GM23338 (cell line): ENCODE measurements around the gene XXYLT1. TPM values are rescaled to one million over a fixed set of nuclear protein-coding genes. Genes with fewer than 3 reads are reported as not detected.

Experiments used
- ATAC-seq: fragments of 200-7000 bp; cut with Tn5 transposase; 3 replicates; pipeline ENCODE4 v1.9.1; 2020
- DNase-seq: peaks from one replicate; pipeline ENCODE4 v3.0.0-alpha.2; 2015; ENCODE audit warnings: low spot score
- H2AFZ ChIP-seq: fragments of 200-600 bp; sonication (generic); 2 replicates; pipeline ENCODE4 v1.8.0; 2016; ENCODE audit warnings: antibody characterized with exemption, mild to moderate bottlenecking, moderate library complexity
- H3F3A ChIP-seq: fragments of 200-600 bp; sonication (generic); replicated peaks from 2 replicates; pipeline ENCODE4 v1.8.0; 2017; ENCODE audit warnings: antibody characterized with exemption, mixed run types, low read depth
- H3K27ac ChIP-seq: fragments of 200-600 bp; sonication (generic); 2 replicates; pipeline ENCODE4 v1.6.1; 2016; ENCODE audit warnings: low read depth
- H3K27me3 ChIP-seq: fragments of 200-600 bp; sonication (generic); 2 replicates; pipeline ENCODE4 v1.8.0; 2016; ENCODE audit warnings: mild to moderate bottlenecking, mixed run types, moderate library complexity; ENCODE audit not compliant: insufficient read depth
- H3K36me3 ChIP-seq: fragments of 200-600 bp; sonication (generic); 2 replicates; pipeline ENCODE4 v1.8.0; 2016; ENCODE audit warnings: mild to moderate bottlenecking; ENCODE audit not compliant: insufficient read depth
- H3K4me1 ChIP-seq: fragments of 200-600 bp; sonication (generic); 2 replicates; pipeline ENCODE4 v1.8.0; 2016; ENCODE audit warnings: mild to moderate bottlenecking, moderate library complexity; ENCODE audit not compliant: insufficient read depth
- H3K4me2 ChIP-seq: fragments of 200-600 bp; sonication (generic); 2 replicates; pipeline ENCODE4 v1.7.1; 2017; ENCODE audit warnings: mixed run types
- H3K4me3 ChIP-seq: fragments of 200-600 bp; sonication (generic); 2 replicates; pipeline ENCODE4 v1.6.1; 2016; ENCODE audit warnings: mixed run types
- H3K79me2 ChIP-seq: fragments of 200-600 bp; sonication (generic); replicated peaks from 2 replicates; pipeline ENCODE4 v1.8.0; 2017; ENCODE audit warnings: mild to moderate bottlenecking; ENCODE audit not compliant: insufficient read depth
- H3K9me2 ChIP-seq: fragments of 200-600 bp; sonication (generic); 2 replicates; pipeline ENCODE4 v1.8.0; 2017; ENCODE audit not compliant: insufficient read depth
- H4K20me1 ChIP-seq: fragments of 200-600 bp; sonication (generic); replicated peaks from 2 replicates; pipeline ENCODE4 v1.8.0; 2017; ENCODE audit warnings: mild to moderate bottlenecking; ENCODE audit not compliant: insufficient read depth
- H3K27ac Mint-ChIP-seq: 2 replicates; pipeline ENCODE4 v1.8.0; 2020; ENCODE audit warnings: inconsistent platforms, mild to moderate bottlenecking, moderate library complexity, mixed read lengths
- H3K27me3 Mint-ChIP-seq: 3 replicates; pipeline ENCODE4 v1.8.0; 2022; ENCODE audit warnings: low read depth, mild to moderate bottlenecking, moderate library complexity, mixed read lengths, inconsistent platforms; ENCODE audit not compliant: insufficient read depth, poor library complexity
- H3K36me3 Mint-ChIP-seq: 3 replicates; pipeline ENCODE4 v1.8.0; 2021; ENCODE audit warnings: low read depth, mild to moderate bottlenecking, inconsistent platforms, moderate library complexity, mixed read lengths
- H3K4me1 Mint-ChIP-seq: 3 replicates; pipeline ENCODE4 v1.8.0; 2020; ENCODE audit warnings: mild to moderate bottlenecking, inconsistent platforms, mixed read lengths
- H3K4me3 Mint-ChIP-seq: 3 replicates; pipeline ENCODE4 v1.8.0; 2021; ENCODE audit warnings: moderate library complexity, mild to moderate bottlenecking, inconsistent platforms, mixed read lengths
- H3K9me3 Mint-ChIP-seq: 3 replicates; pipeline ENCODE4 v1.8.0; 2020; ENCODE audit warnings: moderate library complexity, mild to moderate bottlenecking, inconsistent platforms, mixed read lengths
- POLR2AphosphoS5 ChIP-seq: IDR thresholded peaks from 2 replicates; pipeline ENCODE4 v1.6.1; 2016; ENCODE audit warnings: antibody characterized with exemption, low read depth
- STAT1 ChIP-seq: IDR thresholded peaks from one replicate; pipeline ENCODE4 v1.6.1; 2016; ENCODE audit warnings: antibody characterized with exemption; ENCODE audit not compliant: unreplicated experiment
- ZNF114 ChIP-seq: fragments of 250-450 bp; sonication (Bioruptor Pico); IDR thresholded peaks from 2 replicates; pipeline ENCODE4 v1.5.0; 2020; ENCODE audit warnings: mild to moderate bottlenecking, moderate library complexity
- ZNF331 ChIP-seq: fragments of 250-450 bp; sonication (Bioruptor Pico); IDR thresholded peaks from 2 replicates; pipeline ENCODE4 v1.5.0; 2020; ENCODE audit warnings: low read depth, mild to moderate bottlenecking, moderate library complexity
- polyA plus RNA-seq: library from polyadenylated mRNA; unstranded; fragments of >200 nt; fragmentation: Nextera tagmentation; extraction: Ambion mirVana; gene quantifications from 2 replicates; pipeline ENCODE4 v1.2.1, GENCODE V29; 2016
- total RNA-seq: library from RNA; depleted of rRNA; stranded (reverse); fragments of >200 nt; shearing (Covaris generic); gene quantifications from 2 replicates; pipeline ENCODE4 v1.2.3, GENCODE V29; 2014
- TF ChIP-seq, protein P1 (sequence below): fragments of 250-450 bp; sonication (Bioruptor Pico); IDR thresholded peaks from 2 replicates; pipeline ENCODE4 v1.5.0; 2020; ENCODE audit warnings: mild to moderate bottlenecking, moderate library complexity
- TF ChIP-seq, protein P2 (sequence below), 2 experiments: fragments of 200-600 bp in 1 of 2; sonication (generic) in 1 of 2; conservative IDR thresholded peaks; 2 replicates each; pipeline versions ENCODE4 v1.5.1 to v1.6.1; 2016 to 2017; ENCODE audit warnings: antibody characterized with exemption in 2 of 2, low read depth in 2 of 2, mild to moderate bottlenecking in 2 of 2, moderate library complexity in 1 of 2

The XXYLT1 gene
- total and polyA plus RNA-seq, 2 experiments from 2014 or later: 13.5 to 34.8 TPM

DNA sequence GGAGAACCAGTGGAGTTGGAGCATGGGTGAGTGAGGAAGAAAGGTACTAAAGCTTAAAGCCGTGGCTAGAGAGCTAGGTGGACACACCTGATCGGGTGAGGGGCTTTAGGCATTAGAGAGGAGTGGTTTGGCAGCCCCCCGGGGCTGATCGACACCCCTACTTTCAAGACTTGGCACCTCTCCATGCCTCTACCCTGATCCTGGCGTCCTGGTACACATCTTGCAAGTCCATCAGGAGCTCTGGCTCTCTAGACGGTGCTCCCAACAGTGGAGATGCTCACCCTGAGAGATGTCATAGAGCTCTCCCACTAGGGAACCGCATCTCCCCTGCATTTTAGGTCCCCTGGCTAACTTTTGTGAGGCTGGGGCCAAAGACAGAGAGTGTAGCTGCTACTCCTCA, 98.1 kb downstream of the XXYLT1 start (continued):
- TF ChIP-seq, protein P1, sequence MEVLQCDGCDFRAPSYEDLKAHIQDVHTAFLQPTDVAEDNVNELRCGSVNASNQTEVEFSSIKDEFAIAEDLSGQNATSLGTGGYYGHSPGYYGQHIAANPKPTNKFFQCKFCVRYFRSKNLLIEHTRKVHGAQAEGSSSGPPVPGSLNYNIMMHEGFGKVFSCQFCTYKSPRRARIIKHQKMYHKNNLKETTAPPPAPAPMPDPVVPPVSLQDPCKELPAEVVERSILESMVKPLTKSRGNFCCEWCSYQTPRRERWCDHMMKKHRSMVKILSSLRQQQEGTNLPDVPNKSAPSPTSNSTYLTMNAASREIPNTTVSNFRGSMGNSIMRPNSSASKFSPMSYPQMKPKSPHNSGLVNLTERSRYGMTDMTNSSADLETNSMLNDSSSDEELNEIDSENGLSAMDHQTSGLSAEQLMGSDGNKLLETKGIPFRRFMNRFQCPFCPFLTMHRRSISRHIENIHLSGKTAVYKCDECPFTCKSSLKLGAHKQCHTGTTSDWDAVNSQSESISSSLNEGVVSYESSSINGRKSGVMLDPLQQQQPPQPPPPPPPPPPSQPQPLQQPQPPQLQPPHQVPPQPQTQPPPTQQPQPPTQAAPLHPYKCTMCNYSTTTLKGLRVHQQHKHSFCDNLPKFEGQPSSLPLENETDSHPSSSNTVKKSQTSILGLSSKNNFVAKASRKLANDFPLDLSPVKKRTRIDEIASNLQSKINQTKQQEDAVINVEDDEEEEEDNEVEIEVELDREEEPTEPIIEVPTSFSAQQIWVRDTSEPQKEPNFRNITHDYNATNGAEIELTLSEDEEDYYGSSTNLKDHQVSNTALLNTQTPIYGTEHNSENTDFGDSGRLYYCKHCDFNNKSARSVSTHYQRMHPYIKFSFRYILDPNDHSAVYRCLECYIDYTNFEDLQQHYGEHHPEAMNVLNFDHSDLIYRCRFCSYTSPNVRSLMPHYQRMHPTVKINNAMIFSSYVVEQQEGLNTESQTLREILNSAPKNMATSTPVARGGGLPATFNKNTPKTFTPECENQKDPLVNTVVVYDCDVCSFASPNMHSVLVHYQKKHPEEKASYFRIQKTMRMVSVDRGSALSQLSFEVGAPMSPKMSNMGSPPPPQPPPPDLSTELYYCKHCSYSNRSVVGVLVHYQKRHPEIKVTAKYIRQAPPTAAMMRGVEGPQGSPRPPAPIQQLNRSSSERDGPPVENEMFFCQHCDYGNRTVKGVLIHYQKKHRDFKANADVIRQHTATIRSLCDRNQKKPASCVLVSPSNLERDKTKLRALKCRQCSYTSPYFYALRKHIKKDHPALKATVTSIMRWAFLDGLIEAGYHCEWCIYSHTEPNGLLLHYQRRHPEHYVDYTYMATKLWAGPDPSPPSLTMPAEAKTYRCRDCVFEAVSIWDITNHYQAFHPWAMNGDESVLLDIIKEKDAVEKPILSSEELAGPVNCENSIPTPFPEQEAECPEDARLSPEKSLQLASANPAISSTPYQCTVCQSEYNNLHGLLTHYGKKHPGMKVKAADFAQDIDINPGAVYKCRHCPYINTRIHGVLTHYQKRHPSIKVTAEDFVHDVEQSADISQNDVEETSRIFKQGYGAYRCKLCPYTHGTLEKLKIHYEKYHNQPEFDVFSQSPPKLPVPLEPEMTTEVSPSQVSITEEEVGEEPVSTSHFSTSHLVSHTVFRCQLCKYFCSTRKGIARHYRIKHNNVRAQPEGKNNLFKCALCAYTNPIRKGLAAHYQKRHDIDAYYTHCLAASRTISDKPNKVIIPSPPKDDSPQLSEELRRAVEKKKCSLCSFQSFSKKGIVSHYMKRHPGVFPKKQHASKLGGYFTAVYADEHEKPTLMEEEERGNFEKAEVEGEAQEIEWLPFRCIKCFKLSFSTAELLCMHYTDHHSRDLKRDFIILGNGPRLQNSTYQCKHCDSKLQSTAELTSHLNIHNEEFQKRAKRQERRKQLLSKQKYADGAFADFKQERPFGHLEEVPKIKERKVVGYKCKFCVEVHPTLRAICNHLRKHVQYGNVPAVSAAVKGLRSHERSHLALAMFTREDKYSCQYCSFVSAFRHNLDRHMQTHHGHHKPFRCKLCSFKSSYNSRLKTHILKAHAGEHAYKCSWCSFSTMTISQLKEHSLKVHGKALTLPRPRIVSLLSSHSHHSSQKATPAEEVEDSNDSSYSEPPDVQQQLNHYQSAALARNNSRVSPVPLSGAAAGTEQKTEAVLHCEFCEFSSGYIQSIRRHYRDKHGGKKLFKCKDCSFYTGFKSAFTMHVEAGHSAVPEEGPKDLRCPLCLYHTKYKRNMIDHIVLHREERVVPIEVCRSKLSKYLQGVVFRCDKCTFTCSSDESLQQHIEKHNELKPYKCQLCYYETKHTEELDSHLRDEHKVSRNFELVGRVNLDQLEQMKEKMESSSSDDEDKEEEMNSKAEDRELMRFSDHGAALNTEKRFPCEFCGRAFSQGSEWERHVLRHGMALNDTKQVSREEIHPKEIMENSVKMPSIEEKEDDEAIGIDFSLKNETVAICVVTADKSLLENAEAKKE (CRISPR knock-in tag): no peak
- no peak for TF ChIP-seq ZNF114 (CRISPR knock-in tag)
- no peak for TF ChIP-seq STAT1

DNA sequence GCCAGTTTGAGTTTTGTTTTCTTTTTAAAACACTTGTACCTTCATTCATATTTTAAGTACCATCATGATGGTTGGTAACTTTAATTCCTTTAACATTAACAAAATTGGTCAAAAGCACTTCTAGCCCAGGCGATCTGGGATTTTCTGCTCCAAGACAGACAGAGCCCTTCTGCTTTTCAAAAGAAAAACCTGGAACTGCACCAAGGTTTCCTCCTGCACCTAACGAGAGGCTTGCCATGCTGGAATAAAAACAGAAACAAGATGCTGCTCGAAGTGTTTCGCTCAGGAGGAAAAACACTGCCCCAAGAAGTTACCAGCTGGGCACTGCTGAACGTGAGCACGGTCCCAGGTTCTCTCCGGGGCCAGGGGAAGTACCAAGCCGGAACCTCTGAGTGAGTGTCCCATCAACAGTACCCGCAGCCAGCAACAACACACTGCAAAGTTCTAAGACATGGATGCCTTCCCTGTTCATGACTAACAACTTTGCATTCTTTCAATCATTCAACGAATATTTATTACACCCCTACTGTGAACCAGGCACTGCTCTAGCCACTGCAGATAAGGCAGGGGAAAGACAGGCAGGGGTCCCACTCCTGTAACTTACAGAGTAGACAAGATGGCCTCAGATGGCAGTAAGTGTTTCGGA, 98.8 kb downstream of the XXYLT1 start:
- TF ChIP-seq, protein P2, sequence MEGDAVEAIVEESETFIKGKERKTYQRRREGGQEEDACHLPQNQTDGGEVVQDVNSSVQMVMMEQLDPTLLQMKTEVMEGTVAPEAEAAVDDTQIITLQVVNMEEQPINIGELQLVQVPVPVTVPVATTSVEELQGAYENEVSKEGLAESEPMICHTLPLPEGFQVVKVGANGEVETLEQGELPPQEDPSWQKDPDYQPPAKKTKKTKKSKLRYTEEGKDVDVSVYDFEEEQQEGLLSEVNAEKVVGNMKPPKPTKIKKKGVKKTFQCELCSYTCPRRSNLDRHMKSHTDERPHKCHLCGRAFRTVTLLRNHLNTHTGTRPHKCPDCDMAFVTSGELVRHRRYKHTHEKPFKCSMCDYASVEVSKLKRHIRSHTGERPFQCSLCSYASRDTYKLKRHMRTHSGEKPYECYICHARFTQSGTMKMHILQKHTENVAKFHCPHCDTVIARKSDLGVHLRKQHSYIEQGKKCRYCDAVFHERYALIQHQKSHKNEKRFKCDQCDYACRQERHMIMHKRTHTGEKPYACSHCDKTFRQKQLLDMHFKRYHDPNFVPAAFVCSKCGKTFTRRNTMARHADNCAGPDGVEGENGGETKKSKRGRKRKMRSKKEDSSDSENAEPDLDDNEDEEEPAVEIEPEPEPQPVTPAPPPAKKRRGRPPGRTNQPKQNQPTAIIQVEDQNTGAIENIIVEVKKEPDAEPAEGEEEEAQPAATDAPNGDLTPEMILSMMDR (conservative IDR thresholded peaks at IDR 0.05; ENCODE audit: low read depth in 2 of 2): no peak
- TF ChIP-seq STAT1: no peak
- TF ChIP-seq POLR2AphosphoS5: no peak
- no peak for TF ChIP-seq ZNF114 (CRISPR knock-in tag)
- TF ChIP-seq ZNF331 (CRISPR knock-in tag): no peak
- Histone ChIP-seq H3K9me2 (no peaks in the 10 kb centered on the region), H3K27ac (0 out of 2 replicates have a peak overlapping the region, but pooled peaks have one; percentile 4), H3K4me1 (peaks cover 12% of the 10 kb centered on the region; the same call in 1 of the 2 replicates), H4K20me1 (no peaks in the 10 kb centered on the region), H2AFZ (no peak overlapping the region), H3F3A (no peaks in the 10 kb centered on the region), H3K4me3 (no peak overlapping the region), H3K4me2 (no peak overlapping the region), H3K36me3 (no peaks in the 10 kb centered on the region), H3K27me3 (no peaks in the 10 kb centered on the region), H3K79me2 (peaks cover 7% of the 10 kb centered on the region)
- Mint-ChIP-seq H3K9me3 (no peaks in the 10 kb centered on the region), H3K27ac (peak overlapping the region; percentile 8; the same call in 1 of the 2 replicates), H3K4me1 (peaks cover 22% of the 10 kb centered on the region), H3K4me3 (no peak overlapping the region), H3K36me3 (peaks cover 16% of the 10 kb centered on the region), H3K27me3 (peaks cover 3% of the 10 kb centered on the region)
- ATAC-seq: peak; percentile 44
- no peak for DNase-seq
